ACC112 (cell line): Measurements from ENCODE around the gene MED9.

Experiments
- H2AFZ ChIP-seq: fragments of 200-600 bp; sonication (generic); one replicate; pipeline ENCODE4 v1.6.0; 2017; ENCODE audit warnings: antibody characterized with exemption, low read length; ENCODE audit not compliant: unreplicated experiment
- H3K27ac ChIP-seq: fragments of 200-600 bp; sonication (generic); 2 replicates; pipeline ENCODE4 v1.5.1; 2014; ENCODE audit warnings: low read depth, mild to moderate bottlenecking, antibody characterized with exemption, low read length, moderate library complexity
- H3K27me3 ChIP-seq: fragments of 200-600 bp; sonication (generic); 2 replicates; pipeline ENCODE4 v1.6.1; 2014; ENCODE audit warnings: mild to moderate bottlenecking, antibody characterized with exemption, low read length, moderate library complexity, mixed read lengths; ENCODE audit not compliant: insufficient read depth
- H3K36me3 ChIP-seq: fragments of 200-600 bp; sonication (generic); 2 replicates; pipeline ENCODE4 v1.6.1; 2016; ENCODE audit warnings: mild to moderate bottlenecking, antibody characterized with exemption, low read length, moderate library complexity, mixed read lengths; ENCODE audit not compliant: insufficient read depth
- H3K4me1 ChIP-seq: fragments of 200-600 bp; sonication (generic); one replicate; pipeline ENCODE4 v1.6.1; 2016; ENCODE audit warnings: low read length, mixed read lengths; ENCODE audit not compliant: insufficient read depth, unreplicated experiment, control insufficient read depth
- H3K4me3 ChIP-seq: fragments of 200-600 bp; sonication (generic); 2 replicates; pipeline ENCODE4 v1.5.1; 2014; ENCODE audit warnings: mild to moderate bottlenecking, low read depth, low read length
- H3K79me2 ChIP-seq: fragments of 200-600 bp; sonication (generic); one replicate; pipeline ENCODE4 v1.6.0; 2016; ENCODE audit warnings: low read length; ENCODE audit not compliant: control insufficient read depth, unreplicated experiment, insufficient read depth

Gene MED9

DNA sequence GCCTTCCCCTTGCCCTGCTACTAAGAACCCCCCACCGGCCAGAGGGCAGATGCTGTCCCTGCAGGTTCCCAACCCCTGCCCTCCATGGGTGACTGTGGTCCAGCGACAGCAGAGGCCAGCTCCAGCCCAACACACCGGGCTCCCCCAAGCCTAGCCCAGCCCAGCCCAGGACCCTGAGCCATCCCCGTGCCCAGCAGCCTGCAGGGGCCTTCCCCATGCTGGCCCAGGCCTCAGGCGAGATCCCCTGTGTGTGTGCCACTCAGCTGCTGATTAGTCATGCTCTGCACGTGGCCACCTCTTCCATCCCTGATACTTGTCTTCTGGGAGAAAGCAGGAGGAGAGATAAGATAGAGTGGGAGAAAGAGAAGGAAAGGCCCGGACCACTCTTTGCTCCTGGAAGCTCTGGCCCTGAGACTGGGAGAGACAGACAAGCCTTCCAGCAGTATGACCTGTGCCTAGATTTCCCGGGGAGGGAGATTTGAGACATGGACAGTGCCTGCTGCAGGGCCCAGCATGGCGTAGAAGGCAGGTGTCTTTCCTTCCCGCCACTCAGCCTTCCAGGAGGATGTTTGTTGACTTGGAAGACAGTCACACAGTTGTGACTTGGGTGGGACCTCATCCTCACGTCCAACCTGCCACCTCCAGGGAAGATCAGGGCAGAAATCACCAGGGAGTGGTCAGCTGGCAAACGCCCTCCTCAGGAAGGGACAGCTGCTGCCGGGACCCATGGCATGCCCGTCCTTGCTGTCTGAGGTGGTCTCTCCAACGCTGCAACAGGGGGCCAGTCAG lies 60.7 kb downstream of the MED9 start:
- Histone ChIP-seq H3K27me3 (no peaks in the 10 kb centered on the region), H3K79me2 (no peaks in the 10 kb centered on the region), H3K4me1 (no peaks in the 10 kb centered on the region), H3K36me3 (no peaks in the 10 kb centered on the region), H3K27ac (no peak overlapping the region), H2AFZ (no peak overlapping the region), H3K4me3 (no peak overlapping the region)

DNA sequence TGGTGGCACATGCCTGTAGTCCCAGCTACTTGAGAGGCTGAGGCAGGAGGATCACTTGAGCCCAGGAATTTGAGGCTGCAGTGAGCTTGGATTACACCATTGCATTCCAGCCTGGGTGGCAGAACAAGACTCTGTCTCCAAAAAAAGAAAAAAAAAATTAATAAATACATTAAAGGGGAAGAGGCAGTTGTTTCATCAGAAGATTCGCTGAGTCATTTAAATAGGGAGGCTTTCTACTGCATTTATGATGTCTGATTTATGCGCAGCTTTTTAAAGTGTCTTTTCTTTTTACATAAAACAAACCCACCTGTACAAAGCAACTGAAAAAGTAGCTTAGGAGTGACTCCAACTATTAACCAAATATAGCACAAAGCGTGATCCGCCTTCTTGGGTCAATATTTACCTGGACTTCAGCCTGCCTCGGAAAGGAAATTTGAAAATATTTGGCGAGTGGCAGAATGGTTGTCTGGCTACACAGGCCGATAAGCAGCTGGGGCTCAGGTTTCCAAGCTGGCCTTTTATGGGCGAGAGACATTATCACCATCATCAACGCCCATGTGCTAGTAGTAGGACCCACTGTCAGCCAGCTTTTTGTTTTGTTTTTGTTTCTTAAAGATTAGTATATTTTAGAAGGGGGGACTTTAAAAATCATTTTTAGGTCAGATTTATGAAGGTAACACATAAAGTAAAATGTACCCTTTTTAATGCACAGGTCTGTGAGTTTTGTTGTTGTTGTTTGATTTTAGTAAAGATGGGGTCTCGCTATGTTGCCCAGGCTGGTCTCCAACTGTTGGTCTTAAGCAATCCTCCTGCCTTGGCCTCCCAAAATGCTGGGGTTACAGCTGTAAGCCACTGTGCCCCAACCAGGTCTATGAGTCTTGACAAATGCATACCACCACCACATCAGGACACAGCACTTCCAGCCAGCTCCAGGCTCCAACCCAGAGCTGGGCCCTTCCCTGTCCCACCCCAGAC lies 61.9 kb downstream of the MED9 start:
- Histone ChIP-seq H3K4me1 (no peaks in the 10 kb centered on the region), H3K4me3 (no peak overlapping the region), H3K79me2 (no peaks in the 10 kb centered on the region), H3K27me3 (no peaks in the 10 kb centered on the region), H3K27ac (no peak overlapping the region), H2AFZ (no peak overlapping the region), H3K36me3 (no peaks in the 10 kb centered on the region)

DNA sequence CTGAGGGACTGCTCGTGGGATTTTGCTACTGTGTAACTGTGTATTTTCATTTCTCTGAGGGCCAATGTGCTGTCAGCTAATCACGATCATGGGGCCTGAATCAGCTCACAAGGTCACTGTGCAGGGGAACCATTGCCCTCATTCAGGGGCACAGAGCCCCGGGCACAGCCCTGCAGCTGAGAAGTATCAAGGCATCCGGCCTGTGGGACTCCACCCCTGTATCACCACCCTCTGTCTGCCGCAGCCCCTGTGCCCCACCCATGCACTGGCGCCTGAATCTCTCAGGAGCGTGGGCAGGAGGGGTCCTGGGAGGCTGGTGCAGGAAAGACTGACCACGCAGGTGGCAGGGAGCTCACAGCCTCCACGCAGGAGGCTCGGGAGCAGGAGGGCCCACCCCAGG lies 62.8 kb downstream of the MED9 start:
- Histone ChIP-seq H2AFZ (no peak overlapping the region), H3K4me3 (no peak overlapping the region), H3K4me1 (no peaks in the 10 kb centered on the region), H3K36me3 (no peaks in the 10 kb centered on the region), H3K79me2 (no peaks in the 10 kb centered on the region), H3K27me3 (no peaks in the 10 kb centered on the region), H3K27ac (no peak overlapping the region)

DNA sequence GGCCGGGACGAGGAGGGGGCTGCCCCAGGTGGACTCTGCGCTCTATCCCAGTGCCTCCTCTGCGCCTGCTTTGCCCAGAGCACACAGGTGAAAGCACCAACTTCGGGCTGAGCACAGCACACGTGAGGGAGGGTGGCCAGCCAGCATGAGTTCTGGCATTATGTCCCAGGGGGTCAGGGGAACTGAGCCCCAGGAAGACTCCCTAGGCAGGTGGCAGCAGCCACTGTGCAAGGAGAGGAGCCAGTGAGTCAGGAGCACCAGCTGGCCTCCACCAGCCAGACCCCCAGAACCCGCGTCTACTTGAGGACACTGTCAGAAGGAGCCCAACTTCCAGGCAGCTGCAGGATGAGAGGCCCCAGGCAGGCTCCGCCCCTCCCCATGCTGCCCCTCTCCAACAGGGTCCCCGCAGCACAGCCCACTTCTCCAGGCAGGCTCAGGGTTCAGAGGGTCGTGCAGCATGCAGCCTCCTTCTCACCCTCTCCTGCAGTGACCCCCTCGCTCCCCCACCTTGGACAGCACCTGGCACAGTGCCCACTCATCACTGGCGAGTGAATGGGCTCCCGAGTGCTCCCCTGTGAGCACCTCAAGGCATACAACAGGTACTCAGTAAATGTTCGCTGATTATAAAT lies 63.6 kb downstream of the MED9 start:
- H3K4me1 ChIP-seq = peaks cover 4% of the 10 kb centered on the region
- no peak overlapping the region for H2AFZ ChIP-seq
- H3K27me3 ChIP-seq = no peaks in the 10 kb centered on the region
- H3K36me3 ChIP-seq = no peaks in the 10 kb centered on the region
- H3K79me2 ChIP-seq = no peaks in the 10 kb centered on the region
- no peak overlapping the region for H3K4me3 ChIP-seq
- H3K27ac ChIP-seq = no peak overlapping the region

DNA sequence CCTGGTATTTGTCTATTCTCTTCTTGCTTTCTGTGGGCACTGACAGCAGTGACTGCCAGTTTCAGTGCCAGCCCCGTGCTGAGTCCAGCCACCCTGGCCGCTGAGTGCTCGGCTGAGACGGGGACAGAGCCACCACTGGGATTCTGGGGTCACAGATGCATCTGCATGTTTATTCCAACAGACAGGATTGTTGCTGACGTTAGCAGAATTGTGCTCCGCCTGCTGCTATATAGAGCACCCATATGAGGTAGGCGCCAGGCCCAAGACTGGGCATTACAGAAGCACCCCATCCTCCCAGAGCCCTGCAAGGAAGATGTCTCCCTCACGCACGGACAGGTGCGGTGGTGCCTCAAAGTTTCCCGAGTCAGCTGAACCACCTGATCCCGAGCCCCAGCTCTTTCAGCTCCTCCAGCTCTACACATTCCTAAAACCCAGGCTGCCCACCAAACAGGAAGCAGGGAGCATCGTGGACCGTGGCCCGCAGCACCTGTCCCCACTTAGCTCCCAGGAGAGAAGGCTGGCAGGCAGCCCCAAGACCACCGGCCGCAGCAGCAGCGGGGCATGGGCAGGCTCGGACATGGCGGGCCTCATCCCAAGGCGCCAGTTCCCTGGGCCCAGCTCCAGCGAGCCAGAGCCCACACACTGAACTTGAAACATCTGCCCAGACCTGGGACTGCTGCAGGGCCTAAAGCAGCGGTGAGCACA lies 64.3 kb downstream of the MED9 start:
- H3K27ac ChIP-seq = no peak overlapping the region

DNA sequence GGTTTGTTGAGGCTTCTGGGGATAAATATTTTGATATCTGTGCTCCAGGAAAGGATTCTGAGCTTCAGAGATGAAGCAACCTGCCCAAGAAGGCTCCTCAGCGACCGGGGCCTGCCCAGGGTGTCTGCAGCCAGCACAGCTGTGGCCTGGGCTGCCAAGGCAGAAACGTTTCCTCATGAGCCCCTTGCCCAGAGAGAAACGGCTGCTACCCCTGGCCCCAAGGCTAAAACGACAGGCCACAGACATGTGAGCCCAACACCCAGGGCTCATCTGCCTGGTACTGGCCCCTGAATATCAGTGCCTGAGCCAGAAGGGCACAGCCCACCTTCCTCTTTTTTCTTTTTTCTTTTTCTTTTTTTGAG lies 64.8 kb downstream of the MED9 start:
- H3K4me1 ChIP-seq = peaks cover 11% of the 10 kb centered on the region
- no peak overlapping the region for H3K27ac ChIP-seq
- H3K79me2 ChIP-seq = no peaks in the 10 kb centered on the region
- H3K27me3 ChIP-seq = no peaks in the 10 kb centered on the region
- H3K4me3 ChIP-seq = no peak overlapping the region
- no peaks in the 10 kb centered on the region for H3K36me3 ChIP-seq
- H2AFZ ChIP-seq = no peak overlapping the region

More for the DNA sequence above, 64.3 kb downstream of the MED9 start:
- H2AFZ ChIP-seq = no peak overlapping the region
- no peaks in the 10 kb centered on the region for H3K79me2 ChIP-seq
- no peaks in the 10 kb centered on the region for H3K36me3 ChIP-seq
- no peak overlapping the region for H3K4me3 ChIP-seq
- H3K4me1 ChIP-seq = peaks cover 11% of the 10 kb centered on the region
- H3K27me3 ChIP-seq = no peaks in the 10 kb centered on the region
